ENCODE measurements around the gene TSC2.

Gene TSC2

GRCh38 chr16:2061526-2061925, 13.7 kb downstream of the TSC2 start:
- no peak overlapping the region for H2AFZ ChIP-seq (ENCODE audit: low read depth, low read length)
- no peaks in the 10 kb centered on the region for H4K20me1 ChIP-seq (ENCODE audit: insufficient read depth, low read length)
- no peaks in the 10 kb centered on the region for H3K4me1 ChIP-seq (ENCODE audit: low read length)
- no peak for TF ChIP-seq EZH2phosphoT487 (IDR thresholded peaks at IDR 0.05; ENCODE audit: low read depth)
- TF ChIP-seq CTCF (IDR thresholded peaks at IDR 0.05; ENCODE audit: low read depth, low read length): no peak
- H3K27me3 ChIP-seq (ENCODE audit: low read depth, low read length): no peaks in the 10 kb centered on the region
- peaks cover 11% of the 10 kb centered on the region for H3K36me3 ChIP-seq (replicated peaks; ENCODE audit: low read depth, low read length)
- no peak overlapping the region for H3K9ac ChIP-seq (ENCODE audit: low read length)
- H3K4me2 ChIP-seq (ENCODE audit: low read length): no peak overlapping the region
- H3K79me2 ChIP-seq (ENCODE audit: low read length): no peaks in the 10 kb centered on the region
- no peak overlapping the region for H3K4me3 ChIP-seq (ENCODE audit: low read length)
- H3K9me3 ChIP-seq (ENCODE audit: insufficient read depth, low read length): no peaks in the 10 kb centered on the region
- no peak overlapping the region for H3K27ac ChIP-seq (ENCODE audit: low read length)

- no peaks in the 10 kb centered on the region for H3K79me2 ChIP-seq (ENCODE audit: low read length)
- H3K9ac ChIP-seq (ENCODE audit: low read length): no peak overlapping the region
- peaks cover 11% of the 10 kb centered on the region for H3K36me3 ChIP-seq (replicated peaks; ENCODE audit: low read depth, low read length)
- no peaks in the 10 kb centered on the region for H3K9me3 ChIP-seq (ENCODE audit: insufficient read depth, low read length)
- no peaks in the 10 kb centered on the region for H3K27me3 ChIP-seq (ENCODE audit: low read depth, low read length)
- TF ChIP-seq EZH2phosphoT487 (IDR thresholded peaks at IDR 0.05; ENCODE audit: low read depth) (no peak), CTCF (IDR thresholded peaks at IDR 0.05; ENCODE audit: low read depth, low read length) (no peak)
- no peaks in the 10 kb centered on the region for H3K4me1 ChIP-seq (ENCODE audit: low read length)
- no peak overlapping the region for H3K4me3 ChIP-seq (ENCODE audit: low read length)
- no peak overlapping the region for H3K27ac ChIP-seq (ENCODE audit: low read length)
- no peaks in the 10 kb centered on the region for H4K20me1 ChIP-seq (ENCODE audit: insufficient read depth, low read length)
- H3K4me2 ChIP-seq (ENCODE audit: low read length): no peak overlapping the region
- H2AFZ ChIP-seq (ENCODE audit: low read depth, low read length): no peak overlapping the region
Measured at GRCh38 chr16:2062801-2063200, 15.0 kb downstream of the TSC2 start.

GRCh38 chr16:2063861-2064260, 16.1 kb downstream of the TSC2 start:
- Histone ChIP-seq H3K27me3 (ENCODE audit: low read depth, low read length) (no peaks in the 10 kb centered on the region), H2AFZ (ENCODE audit: low read depth, low read length) (no peak overlapping the region), H3K79me2 (ENCODE audit: low read length) (no peaks in the 10 kb centered on the region), H3K4me1 (ENCODE audit: low read length) (no peaks in the 10 kb centered on the region), H4K20me1 (ENCODE audit: insufficient read depth, low read length) (no peaks in the 10 kb centered on the region), H3K4me3 (ENCODE audit: low read length) (no peak overlapping the region), H3K36me3 (replicated peaks; ENCODE audit: low read depth, low read length) (peaks cover 11% of the 10 kb centered on the region), H3K9ac (ENCODE audit: low read length) (no peak overlapping the region), H3K9me3 (ENCODE audit: insufficient read depth, low read length) (no peaks in the 10 kb centered on the region), H3K4me2 (ENCODE audit: low read length) (no peak overlapping the region), H3K27ac (ENCODE audit: low read length) (no peak overlapping the region)
- TF ChIP-seq EZH2phosphoT487 (IDR thresholded peaks at IDR 0.05; ENCODE audit: low read depth) (no peak), CTCF (IDR thresholded peaks at IDR 0.05; ENCODE audit: low read depth, low read length) (no peak)

- Histone ChIP-seq H2AFZ (ENCODE audit: low read depth, low read length) (no peak overlapping the region), H3K4me2 (ENCODE audit: low read length) (no peak overlapping the region), H3K4me1 (ENCODE audit: low read length) (no peaks in the 10 kb centered on the region), H3K36me3 (replicated peaks; ENCODE audit: low read depth, low read length) (peaks cover 11% of the 10 kb centered on the region), H3K27ac (ENCODE audit: low read length) (no peak overlapping the region), H3K27me3 (ENCODE audit: low read depth, low read length) (no peaks in the 10 kb centered on the region), H3K9ac (ENCODE audit: low read length) (no peak overlapping the region), H3K4me3 (ENCODE audit: low read length) (no peak overlapping the region), H4K20me1 (ENCODE audit: insufficient read depth, low read length) (no peaks in the 10 kb centered on the region), H3K79me2 (ENCODE audit: low read length) (no peaks in the 10 kb centered on the region), H3K9me3 (ENCODE audit: insufficient read depth, low read length) (no peaks in the 10 kb centered on the region)
- TF ChIP-seq EZH2phosphoT487 (IDR thresholded peaks at IDR 0.05; ENCODE audit: low read depth): no peak
- TF ChIP-seq CTCF (IDR thresholded peaks at IDR 0.05; ENCODE audit: low read depth, low read length): no peak
Measured at GRCh38 chr16:2064368-2064945, 16.7 kb downstream of the TSC2 start.

Measured in OCI-LY3 (cell line).